HepG2 (cell line): Measurements from ENCODE around the gene DSG2. TPM values are rescaled to one million over a fixed set of nuclear protein-coding genes. Genes with fewer than 3 reads are reported as not detected.

Experiments used
- ATAC-seq: fragments of 200-7000 bp; cut with Tn5 transposase; 3 replicates; pipeline ENCODE4 v1.9.1; 2020; ENCODE audit warnings: mild to moderate bottlenecking, moderate library complexity
- BruUV-seq: library from RNA; stranded (reverse); fragments of 400-500 nt; replicated peaks from 2 replicates; lab custom pipeline; 2021; lab: Mats Ljungman, UMichigan
- CTCF ChIA-PET: fragments of 300-600 bp; formaldehyde crosslinking; extraction: SDS; loops from one replicate; lab custom pipeline; 2021; ENCODE audit warnings: low total read pairs, inconsistent platforms, low intra/inter-chr PET ratio; lab: Yijun Ruan, JAX
- POLR2A ChIA-PET: fragments of 350-600 bp; sonication (Branson Sonifier 250); formaldehyde crosslinking; loops from one replicate; lab custom pipeline; 2020; ENCODE audit warnings: antibody characterized with exemption, inconsistent platforms; lab: Yijun Ruan, JAX
- DNase-seq: peaks from one replicate; pipeline ENCODE4 v3.0.0-alpha.2; 2015; ENCODE audit warnings: low spot score
- FAIRE-seq: peaks from 3 replicates; lab custom pipeline; 2011; peaks lifted over from hg19 to GRCh38; lab: Jason Lieb, UNC
- H2AFZ ChIP-seq: one replicate; pipeline ENCODE4 v1.6.1; 2011; ENCODE audit warnings: low read length, inconsistent platforms
- H3K27ac ChIP-seq: fragments of 300-600 bp; 3 replicates; pipeline ENCODE4 v1.8.0; 2011; ENCODE audit warnings: mixed run types, mild to moderate bottlenecking, mixed read lengths, low read length, inconsistent platforms; ENCODE audit not compliant: insufficient read depth; ENCODE audit errors: extremely low read length
- H3K27me3 ChIP-seq, 2 experiments: fragments of 200-600 bp in 1 of 2; 2 replicates in 1 of 2; 3 replicates in 1 of 2; pipeline versions ENCODE4 v1.6.0 to v1.8.0; 2011; ENCODE audit warnings: low read length in 2 of 2, mild to moderate bottlenecking in 2 of 2, moderate library complexity in 2 of 2, inconsistent platforms in 1 of 2; ENCODE audit not compliant: insufficient read depth in 2 of 2, control insufficient read depth in 1 of 2
- H3K36me3 ChIP-seq, 2 experiments: fragments of 200-600 bp in 1 of 2; replicated peaks in 1 of 2; 2 replicates in 1 of 2; 3 replicates in 1 of 2; pipeline versions ENCODE4 v1.5.1 to v1.8.0; 2011; ENCODE audit warnings: low read length in 2 of 2, inconsistent platforms in 1 of 2; ENCODE audit not compliant: insufficient read depth in 2 of 2, control insufficient read depth in 1 of 2
- H3K4me1 ChIP-seq: 2 replicates; pipeline ENCODE4 v1.5.1; 2012; ENCODE audit warnings: low read length, inconsistent platforms; ENCODE audit not compliant: insufficient read depth
- H3K4me2 ChIP-seq: 2 replicates; pipeline ENCODE4 v1.6.0; 2011; ENCODE audit warnings: low read depth, low read length, inconsistent platforms
- H3K4me3 ChIP-seq, 3 experiments: fragments of 200-600 bp in 1 of 3; sonication (generic), shearing (Covaris generic) in 1 of 3; replicated peaks in 1 of 3; 2 replicates each; pipeline ENCODE4 v1.5.1; 2011 to 2016; ENCODE audit warnings: low read length in 3 of 3, inconsistent platforms in 2 of 3, low read depth in 2 of 3, mild to moderate bottlenecking in 2 of 3, control low read depth in 1 of 3, mixed read lengths in 1 of 3; ENCODE audit not compliant: insufficient read depth in 1 of 3
- H3K79me2 ChIP-seq: one replicate; pipeline ENCODE4 v1.6.1; 2011; ENCODE audit warnings: low read length, inconsistent platforms; ENCODE audit not compliant: insufficient read depth
- H3K9ac ChIP-seq: 2 replicates; pipeline ENCODE4 v1.6.0; 2011; ENCODE audit warnings: mild to moderate bottlenecking, low read depth, low read length, inconsistent platforms; ENCODE audit not compliant: insufficient read depth
- H3K9me3 ChIP-seq: 2 replicates; pipeline ENCODE4 v1.5.1; 2012; ENCODE audit warnings: mild to moderate bottlenecking, low read length
- H4K20me1 ChIP-seq: 2 replicates; pipeline ENCODE4 v1.6.0; 2011; ENCODE audit warnings: inconsistent platforms, mild to moderate bottlenecking, low read length, moderate library complexity; ENCODE audit not compliant: insufficient read depth
- GATAD2A ChIP-seq: IDR thresholded peaks from 2 replicates; pipeline ENCODE4 v1.6.1; 2016
- GMEB1 ChIP-seq: sonication (generic); formaldehyde crosslinking; IDR thresholded peaks from 2 replicates; pipeline ENCODE4 v1.5.1; 2020; ENCODE audit warnings: missing genetic modification reagents, mild to moderate bottlenecking, borderline replicate concordance
- HNF4A ChIP-seq: sonication (generic); formaldehyde crosslinking; IDR thresholded peaks from 2 replicates; pipeline ENCODE4 v1.4.0; 2020; ENCODE audit warnings: missing genetic modification reagents
- HNF4G ChIP-seq, 2 experiments: sonication (generic) in 1 of 2; formaldehyde crosslinking in 1 of 2; IDR thresholded peaks; 2 replicates each; pipeline versions ENCODE4 v1.4.0 to v1.6.1; 2011 to 2020; ENCODE audit warnings: borderline replicate concordance in 2 of 2, low read depth in 2 of 2, mild to moderate bottlenecking in 2 of 2, low read length in 1 of 2, missing genetic modification reagents in 1 of 2, moderate library complexity in 1 of 2
- KMT2B ChIP-seq: IDR thresholded peaks from 2 replicates; pipeline ENCODE4 v1.6.1; 2016; ENCODE audit warnings: missing genetic modification reagents, missing compliant biosample characterization
- MAF1 ChIP-seq: sonication (generic); formaldehyde crosslinking; IDR thresholded peaks from 2 replicates; pipeline ENCODE4 v1.5.0; 2020; ENCODE audit warnings: missing genetic modification reagents, borderline replicate concordance
- MAFK ChIP-seq, 2 experiments: IDR thresholded peaks in 1 of 2; conservative IDR thresholded peaks in 1 of 2; 2 replicates each; pipeline ENCODE4 v1.6.1; 2011; ENCODE audit warnings: improper control_type of control experiment in 2 of 2, low read length in 2 of 2
- NFKBIZ ChIP-seq: IDR thresholded peaks from 2 replicates; pipeline ENCODE4 v1.6.1; 2018; ENCODE audit warnings: missing genetic modification reagents, missing compliant biosample characterization
- PPARG ChIP-seq: conservative IDR thresholded peaks from 2 replicates; pipeline ENCODE4 v1.6.1; 2016; ENCODE audit warnings: missing biosample characterization, missing genetic modification reagents
- SALL1 ChIP-seq: sonication (generic); formaldehyde crosslinking; IDR thresholded peaks from 2 replicates; pipeline ENCODE4 v1.8.0; 2022; ENCODE audit warnings: mild to moderate bottlenecking, missing genetic modification reagents
- TBL1XR1 ChIP-seq: fragments of 150-350 bp; IDR thresholded peaks from 2 replicates; pipeline ENCODE4 v1.6.1; 2014; ENCODE audit warnings: borderline replicate concordance, low read length; ENCODE audit not compliant: partially characterized antibody
- TBX2 ChIP-seq: sonication (generic); formaldehyde crosslinking; IDR thresholded peaks from 2 replicates; pipeline ENCODE4 v1.5.0; 2020; ENCODE audit warnings: missing genetic modification reagents, mild to moderate bottlenecking, borderline replicate concordance
- TEAD2 ChIP-seq: sonication (generic); formaldehyde crosslinking; IDR thresholded peaks from 2 replicates; pipeline ENCODE4 v1.9.0; 2021; ENCODE audit warnings: missing genetic modification reagents
- ZNF143 ChIP-seq: sonication (generic); formaldehyde crosslinking; IDR thresholded peaks from 2 replicates; pipeline ENCODE4 v1.4.0; 2020; ENCODE audit warnings: missing genetic modification reagents
- ZNF160 ChIP-seq: sonication (generic); formaldehyde crosslinking; IDR thresholded peaks from 2 replicates; pipeline ENCODE4 v1.8.0; 2022; ENCODE audit warnings: mild to moderate bottlenecking, inconsistent platforms, missing genetic modification reagents
- ZNF383 ChIP-seq: sonication (generic); formaldehyde crosslinking; IDR thresholded peaks from 2 replicates; pipeline ENCODE4 v1.4.0; 2020; ENCODE audit warnings: missing genetic modification reagents, mild to moderate bottlenecking, borderline replicate concordance
- ZNF772 ChIP-seq: sonication (generic); formaldehyde crosslinking; IDR thresholded peaks from 2 replicates; pipeline ENCODE4 v1.5.0; 2020; ENCODE audit warnings: mild to moderate bottlenecking, missing genetic modification reagents
- WGBS: methylation state at CpG from one replicate; pipeline ENCODE4 v1.1.6; 2017; ENCODE audit warnings: low lambda C conversion rate; 5-methylcytosine and 5-hydroxymethylcytosine counted together
- in situ Hi-C: cut with HindIII; loops from 2 replicates; pipeline ENCODE4 v1.10.0; 2017; ENCODE audit warnings: low pct_unique_long_range_greater_than_20kb; ENCODE audit not compliant: extremely low pct_ligation_motif_present
- intact Hi-C: fragments of 100-400 bp; cut with micrococcal nuclease; formaldehyde crosslinking; loops from one replicate; pipeline ENCODE4 v1.10.0; 2022; ENCODE audit not compliant: unreplicated experiment
- polyA plus RNA-seq, 8 experiments: library from polyadenylated mRNA; depleted of rRNA in 3 of 8; stranded (reverse) in 7 of 8; unstranded in 1 of 8; fragments of >200 nt; fragmentation: Illumina TruSeq in 4 of 8; extraction: Trizol in 4 of 8; gene quantifications; 2 replicates each; pipeline versions ENCODE4 v1.2.1 to v1.2.3, GENCODE V29; 2011 to 2016; ENCODE audit warnings: low read depth in 4 of 8, missing spikeins in 1 of 8, mixed read lengths in 1 of 8; ENCODE audit not compliant: insufficient read depth in 1 of 8
- total RNA-seq, 5 experiments: library from RNA; depleted of rRNA; stranded (reverse); fragments of >200 nt; fragmentation: Illumina TruSeq; extraction: Trizol; gene quantifications; 2 replicates each; pipeline ENCODE4 v1.2.3, GENCODE V29; 2016; ENCODE audit warnings: low read depth in 1 of 5
- TF ChIP-seq, protein P1 (sequence below): fragments of 450-650 bp; IDR thresholded peaks from 2 replicates; pipeline ENCODE4 v1.6.1; 2017; ENCODE audit warnings: mild to moderate bottlenecking

The DSG2 gene
- total and polyA plus RNA-seq, 2 of the 13 experiments (the other 11 are each of a cell fraction or from before 2014, with no cell fraction given), result 23.3 to 66.7 TPM

DNA sequence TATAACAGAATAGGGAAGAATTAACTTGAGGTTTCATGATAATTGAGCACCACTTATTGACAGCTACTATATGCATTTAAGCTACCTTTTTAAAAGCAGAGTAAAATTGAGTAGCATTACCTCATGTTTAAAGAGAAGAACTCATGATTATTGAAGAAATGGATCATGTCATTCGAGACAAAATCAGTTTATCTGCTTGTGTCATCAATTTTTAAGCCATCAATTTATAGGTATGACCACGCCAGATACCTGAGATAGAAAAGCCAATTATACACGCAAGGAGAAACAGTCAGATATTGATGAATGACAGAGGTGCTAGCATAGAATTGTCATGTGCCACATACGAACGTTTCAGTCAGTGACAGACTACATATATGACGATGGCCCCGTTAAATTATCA lies 28.4 kb downstream of the DSG2 start (continued):
- TF ChIP-seq MAFK (conservative IDR thresholded peaks at IDR 0.05 in 1 of 2, IDR thresholded peaks at IDR 0.05 in 1 of 2; ENCODE audit: low read length in 2 of 2) (peak; percentile 68 to 90; a peak in 3 of 4 replicates), MAF1 (CRISPR knock-in tag) (no peak)
- TF ChIP-seq, all 625 proteins: peak for 2

DNA sequence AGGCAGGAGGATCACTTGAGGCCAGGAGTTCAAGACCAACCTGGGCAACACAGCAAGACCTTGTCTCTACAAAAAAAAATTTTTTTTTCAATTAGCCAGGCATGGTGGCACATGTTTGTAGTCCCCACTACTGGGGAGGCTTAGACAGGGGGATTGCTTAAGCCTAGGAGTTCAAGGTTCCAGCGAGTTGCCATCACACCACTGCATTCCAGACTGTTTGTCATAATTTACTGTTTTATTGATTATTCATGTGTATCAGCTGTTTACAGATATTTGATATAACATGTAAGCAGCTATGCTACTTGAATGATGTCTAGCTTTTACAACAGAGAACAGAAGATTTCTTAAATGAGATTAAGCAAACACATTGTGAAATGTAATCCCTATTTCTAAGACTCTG lies 35.3 kb downstream of the DSG2 start:
- in situ Hi-C loops, result no loop called here
- TF ChIP-seq PPARG (CRISPR knock-in tag), result no peak
- no peak for TF ChIP-seq ZNF772 (CRISPR knock-in tag)
- no peak for TF ChIP-seq GMEB1
- no peak for TF ChIP-seq ZNF160 (CRISPR knock-in tag)
- TF ChIP-seq, protein P1, sequence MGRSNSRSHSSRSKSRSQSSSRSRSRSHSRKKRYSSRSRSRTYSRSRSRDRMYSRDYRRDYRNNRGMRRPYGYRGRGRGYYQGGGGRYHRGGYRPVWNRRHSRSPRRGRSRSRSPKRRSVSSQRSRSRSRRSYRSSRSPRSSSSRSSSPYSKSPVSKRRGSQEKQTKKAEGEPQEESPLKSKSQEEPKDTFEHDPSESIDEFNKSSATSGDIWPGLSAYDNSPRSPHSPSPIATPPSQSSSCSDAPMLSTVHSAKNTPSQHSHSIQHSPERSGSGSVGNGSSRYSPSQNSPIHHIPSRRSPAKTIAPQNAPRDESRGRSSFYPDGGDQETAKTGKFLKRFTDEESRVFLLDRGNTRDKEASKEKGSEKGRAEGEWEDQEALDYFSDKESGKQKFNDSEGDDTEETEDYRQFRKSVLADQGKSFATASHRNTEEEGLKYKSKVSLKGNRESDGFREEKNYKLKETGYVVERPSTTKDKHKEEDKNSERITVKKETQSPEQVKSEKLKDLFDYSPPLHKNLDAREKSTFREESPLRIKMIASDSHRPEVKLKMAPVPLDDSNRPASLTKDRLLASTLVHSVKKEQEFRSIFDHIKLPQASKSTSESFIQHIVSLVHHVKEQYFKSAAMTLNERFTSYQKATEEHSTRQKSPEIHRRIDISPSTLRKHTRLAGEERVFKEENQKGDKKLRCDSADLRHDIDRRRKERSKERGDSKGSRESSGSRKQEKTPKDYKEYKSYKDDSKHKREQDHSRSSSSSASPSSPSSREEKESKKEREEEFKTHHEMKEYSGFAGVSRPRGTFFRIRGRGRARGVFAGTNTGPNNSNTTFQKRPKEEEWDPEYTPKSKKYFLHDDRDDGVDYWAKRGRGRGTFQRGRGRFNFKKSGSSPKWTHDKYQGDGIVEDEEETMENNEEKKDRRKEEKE, result no peak
- no peak for TF ChIP-seq NFKBIZ
- no peak for TF ChIP-seq TEAD2 (CRISPR knock-in tag)
- TF ChIP-seq ZNF143, result no peak
- TF ChIP-seq TBX2 (CRISPR knock-in tag), result no peak
- TF ChIP-seq HNF4G (IDR thresholded peaks at IDR 0.05; ENCODE audit: borderline replicate concordance, low read depth, low read length), result 0 out of 2 replicates have a peak, but pooled peaks have one; percentile 26
- no peak for TF ChIP-seq HNF4G (CRISPR knock-in tag; IDR thresholded peaks at IDR 0.05; ENCODE audit: borderline replicate concordance, low read depth)
- TF ChIP-seq ZNF383 (CRISPR knock-in tag), result no peak
- no peak for TF ChIP-seq KMT2B
- peak; percentile 38 for TF ChIP-seq GATAD2A
- no peak for TF ChIP-seq TBL1XR1
- peak; percentile 66 for TF ChIP-seq SALL1 (CRISPR knock-in tag)
- peak; percentile 57 for TF ChIP-seq HNF4A

More for the DNA sequence above, 35.3 kb downstream of the DSG2 start:
- Histone ChIP-seq H3K9me3 (no peaks in the 10 kb centered on the region), H3K27ac (peak overlapping the region; percentile 31), H3K4me1 (peaks cover 9% of the 10 kb centered on the region), H3K4me2 (no peak overlapping the region), H2AFZ (no peak overlapping the region), H3K27me3 (no peaks in the 10 kb centered on the region), H4K20me1 (no peaks in the 10 kb centered on the region), H3K9ac (no peak overlapping the region), H3K79me2 (no peaks in the 10 kb centered on the region), H3K36me3 (peaks cover 4 to 30% of the 10 kb centered on the region in 2 experiments), H3K4me3 (no peak overlapping the region)
- ChIA-PET CTCF (no interaction called here), POLR2A (no interaction called here)
- FAIRE-seq (no peak), DNase-seq (peak; percentile 37), ATAC-seq (peak; percentile 80)
- WGBS, result 80% methylated on average over 1 of the region's 1 CpG
- intact Hi-C loops, result no loop called here
- BruUV-seq, result no TSS peak
